NCI-H2029 (cell line): ENCODE measurements around the gene KDM6A.
"Not testable (repeated sequence)": the region's sequence is repeated elsewhere in the genome, so short reads cannot be mapped to it uniquely, and the experiment has no call there.

Experiments used
- DNase-seq: peaks from one replicate; lab custom pipeline; 2025; lab: John Stamatoyannopoulos, UW

Gene KDM6A

GRCh38 chrX:44889824-44890223 lies 16.8 kb downstream of the KDM6A start:
- DNase-seq, result no peak

DNA sequence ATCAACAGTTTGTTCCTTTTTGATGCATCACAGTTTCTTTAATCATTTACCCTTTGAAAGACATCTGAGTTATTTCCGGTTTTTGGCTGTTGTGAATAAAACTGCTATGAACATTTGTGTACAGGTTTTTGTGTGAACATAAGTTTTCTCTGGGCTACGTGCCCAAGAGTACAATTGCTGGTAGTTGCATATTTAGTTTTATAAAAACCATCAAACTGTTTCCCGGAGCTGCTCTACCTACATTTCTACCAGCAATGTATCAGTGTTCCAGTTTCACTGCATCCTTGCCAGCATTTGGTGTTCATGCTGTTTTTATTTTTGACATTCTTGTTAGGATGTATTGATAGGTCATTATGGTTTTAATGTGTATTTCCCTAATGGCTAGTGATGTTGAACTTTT lies 17.3 kb downstream of the KDM6A start:
- no peak for DNase-seq

GRCh38 chrX:44890687-44891086 lies 17.7 kb downstream of the KDM6A start:
- not testable (repeated sequence) for DNase-seq

- no peak for DNase-seq
These were observed 18.7 kb downstream of the KDM6A start for GRCh38 chrX:44891642-44892041.

- DNase-seq, result no peak
These were observed 23.8 kb downstream of the KDM6A start for GRCh38 chrX:44896876-44897186.

GRCh38 chrX:44897539-44897938 lies 24.6 kb downstream of the KDM6A start:
- no peak for DNase-seq

DNA sequence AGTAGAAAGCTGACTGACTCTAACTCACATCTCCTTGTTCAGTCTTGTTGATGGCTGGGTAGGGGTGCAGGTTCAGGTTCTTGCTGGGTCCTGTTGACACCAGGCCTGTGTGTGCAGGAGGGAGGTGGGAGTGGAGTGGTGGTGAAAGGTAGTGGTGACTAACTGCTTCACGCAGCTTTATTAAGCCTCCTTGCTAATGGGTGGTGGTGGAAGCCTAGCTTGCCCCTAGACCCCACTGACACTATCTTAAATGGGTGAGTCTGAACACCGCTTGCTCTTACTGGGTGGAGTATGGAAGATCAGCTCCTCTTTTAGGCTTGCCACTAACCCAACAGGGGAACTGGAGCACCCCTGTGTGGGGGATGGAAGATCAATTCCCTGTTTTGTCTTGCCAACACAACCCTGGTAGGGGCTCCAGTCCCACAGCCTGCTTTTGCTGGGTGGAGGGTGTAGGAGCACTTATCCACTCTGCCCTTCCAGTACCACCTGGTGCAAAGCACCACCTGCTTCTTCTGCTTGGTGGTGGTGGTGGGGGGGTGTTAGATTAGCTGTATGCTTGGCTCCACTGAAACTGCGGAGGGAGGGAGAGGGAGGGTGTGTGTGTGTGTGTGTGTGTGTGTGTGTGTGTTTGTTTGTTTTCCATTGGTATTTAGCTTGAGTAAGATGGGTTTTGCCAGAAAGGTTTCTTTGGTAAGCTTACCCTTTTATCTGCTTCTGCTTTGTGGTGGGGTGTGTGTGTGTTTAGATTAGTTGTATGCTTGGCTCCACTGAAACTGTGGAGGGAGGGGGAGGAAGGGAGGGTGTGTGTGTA lies 25.6 kb downstream of the KDM6A start:
- DNase-seq, result peak; percentile 45

- no peak for DNase-seq
These were observed 27.0 kb downstream of the KDM6A start for GRCh38 chrX:44899946-44900345.

- DNase-seq, result no peak
These were observed 30.1 kb downstream of the KDM6A start for GRCh38 chrX:44903107-44903506.

DNA sequence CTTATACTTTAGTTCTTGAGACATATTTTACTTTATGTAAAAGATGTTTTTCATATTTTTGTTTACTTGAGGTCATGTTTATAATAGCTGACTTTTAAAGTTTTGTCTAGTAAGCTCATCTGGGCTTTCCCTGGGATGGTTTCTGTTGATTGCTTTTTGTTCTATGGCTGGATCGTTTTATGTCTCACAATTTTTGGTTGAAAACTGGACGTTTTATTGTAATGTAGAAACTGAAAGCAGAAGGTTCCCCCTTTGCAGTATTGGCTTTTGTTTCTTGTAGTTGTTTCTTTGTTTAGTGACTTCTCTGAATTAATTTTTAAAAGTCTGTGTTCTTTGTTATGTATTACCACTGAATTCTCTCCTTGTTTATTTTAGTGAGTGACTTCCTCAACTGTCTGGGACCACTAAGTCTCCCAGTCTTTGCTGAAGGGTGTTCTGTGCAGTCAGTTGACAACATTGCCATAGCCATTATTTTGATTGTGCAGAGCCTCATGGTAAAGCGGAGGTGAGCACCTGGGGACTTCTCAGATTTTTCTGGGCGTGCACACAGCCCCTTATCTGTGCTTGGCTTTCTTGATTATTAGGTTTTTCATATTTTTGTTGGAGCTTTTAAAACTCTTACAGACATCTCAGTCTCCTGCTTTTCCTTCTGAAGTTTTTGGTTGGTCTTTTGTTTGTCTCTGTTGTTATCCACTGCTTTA lies 31.0 kb downstream of the KDM6A start:
- DNase-seq, result no peak

DNA sequence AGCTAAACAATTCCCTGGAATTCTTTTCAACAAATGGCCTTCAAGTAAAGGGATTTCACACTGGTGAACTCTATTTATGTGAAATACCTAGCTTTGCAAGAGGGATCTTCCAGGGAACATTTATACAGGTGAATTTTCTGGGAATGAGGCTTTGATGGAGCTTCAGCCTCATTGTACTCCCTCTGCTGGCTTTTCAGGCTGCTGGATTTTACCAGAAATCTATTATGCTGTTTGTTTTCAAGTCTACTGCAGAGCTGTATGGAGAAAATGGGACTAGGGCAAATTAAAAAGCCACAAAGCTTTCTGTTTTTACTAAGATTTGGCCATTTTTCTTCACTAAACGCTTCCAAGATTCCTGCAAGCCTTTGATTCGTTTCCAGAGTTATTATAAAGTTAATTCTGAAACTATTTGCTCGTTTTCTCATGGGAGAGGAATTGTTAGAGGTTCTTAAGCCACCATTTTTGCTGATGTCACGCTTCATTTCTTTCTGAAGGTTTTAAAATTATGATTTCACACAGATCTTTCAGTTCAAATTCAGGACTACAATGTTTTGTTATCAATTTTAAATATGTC lies 31.6 kb downstream of the KDM6A start:
- DNase-seq, result no peak

DNA sequence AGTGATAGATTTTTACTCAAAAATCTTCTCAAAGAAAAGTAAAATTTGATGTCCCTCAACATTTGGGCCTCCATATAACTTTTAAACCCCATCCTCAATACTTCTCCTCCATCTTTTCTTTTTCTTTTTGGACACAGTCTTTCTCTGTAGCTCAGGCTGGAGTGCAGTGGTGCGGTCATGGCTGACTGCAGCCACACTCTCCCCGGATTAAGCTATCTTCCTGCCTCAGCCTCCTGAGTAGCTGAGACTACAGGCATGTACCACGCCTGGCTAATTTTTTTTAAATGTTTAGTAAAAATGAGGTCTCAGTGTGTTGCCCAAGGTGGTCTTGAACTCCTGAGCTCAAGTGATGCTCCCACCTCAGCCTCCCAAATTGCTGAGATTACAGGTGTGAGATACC lies 33.1 kb downstream of the KDM6A start:
- DNase-seq, result no peak

DNA sequence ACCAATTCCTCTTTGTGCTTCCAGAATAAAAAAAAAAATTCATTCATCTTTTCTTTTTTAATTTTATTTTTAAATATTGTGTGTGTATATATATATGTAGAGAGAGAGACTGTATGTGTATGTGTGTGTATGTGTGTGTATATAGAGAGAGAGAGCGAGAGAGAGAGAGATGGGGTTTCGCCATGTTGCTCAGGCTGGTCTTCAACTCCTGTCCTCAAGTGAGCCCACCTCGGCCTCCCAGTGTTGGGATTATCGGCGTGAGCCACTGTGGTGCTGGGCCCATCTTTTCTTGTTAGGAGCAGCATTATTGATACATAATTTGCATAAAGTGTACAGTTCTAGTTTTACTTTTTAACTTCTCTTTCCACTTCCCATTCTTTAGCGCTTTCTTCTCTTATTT lies 33.6 kb downstream of the KDM6A start:
- no peak for DNase-seq

- no peak for DNase-seq
These were observed 35.2 kb downstream of the KDM6A start for GRCh38 chrX:44908153-44908552.

GRCh38 chrX:44908827-44909226 lies 35.8 kb downstream of the KDM6A start:
- peak; percentile 8 for DNase-seq

GRCh38 chrX:44910508-44910907 lies 37.5 kb downstream of the KDM6A start:
- not testable (repeated sequence) for DNase-seq

DNA sequence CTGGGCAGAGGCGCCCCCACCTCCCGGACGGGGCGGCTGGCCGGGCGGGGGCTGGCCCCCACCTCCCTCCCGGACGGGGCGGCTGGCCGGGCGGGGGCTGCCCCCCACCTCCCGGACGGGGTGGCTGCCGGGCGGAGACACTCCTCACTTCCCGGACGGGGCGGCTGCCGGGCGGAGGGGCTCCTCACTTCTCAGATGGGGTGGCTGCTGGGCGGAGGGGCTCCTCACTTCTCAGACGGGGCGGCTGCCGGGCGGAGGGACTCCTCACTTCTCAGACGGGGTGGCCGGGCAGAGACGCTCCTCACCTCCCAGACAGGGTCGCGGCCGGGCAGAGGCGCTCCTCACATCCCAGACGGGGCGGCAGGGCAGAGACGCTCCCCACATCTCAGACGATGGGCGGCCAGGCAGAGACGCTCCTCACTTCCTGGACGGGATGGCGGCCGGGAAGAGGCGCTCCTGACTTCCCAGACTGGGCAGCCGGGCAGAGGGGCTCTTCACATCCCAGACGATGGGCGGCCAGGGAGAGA lies 38.1 kb downstream of the KDM6A start:
- DNase-seq, result not testable (repeated sequence)

DNA sequence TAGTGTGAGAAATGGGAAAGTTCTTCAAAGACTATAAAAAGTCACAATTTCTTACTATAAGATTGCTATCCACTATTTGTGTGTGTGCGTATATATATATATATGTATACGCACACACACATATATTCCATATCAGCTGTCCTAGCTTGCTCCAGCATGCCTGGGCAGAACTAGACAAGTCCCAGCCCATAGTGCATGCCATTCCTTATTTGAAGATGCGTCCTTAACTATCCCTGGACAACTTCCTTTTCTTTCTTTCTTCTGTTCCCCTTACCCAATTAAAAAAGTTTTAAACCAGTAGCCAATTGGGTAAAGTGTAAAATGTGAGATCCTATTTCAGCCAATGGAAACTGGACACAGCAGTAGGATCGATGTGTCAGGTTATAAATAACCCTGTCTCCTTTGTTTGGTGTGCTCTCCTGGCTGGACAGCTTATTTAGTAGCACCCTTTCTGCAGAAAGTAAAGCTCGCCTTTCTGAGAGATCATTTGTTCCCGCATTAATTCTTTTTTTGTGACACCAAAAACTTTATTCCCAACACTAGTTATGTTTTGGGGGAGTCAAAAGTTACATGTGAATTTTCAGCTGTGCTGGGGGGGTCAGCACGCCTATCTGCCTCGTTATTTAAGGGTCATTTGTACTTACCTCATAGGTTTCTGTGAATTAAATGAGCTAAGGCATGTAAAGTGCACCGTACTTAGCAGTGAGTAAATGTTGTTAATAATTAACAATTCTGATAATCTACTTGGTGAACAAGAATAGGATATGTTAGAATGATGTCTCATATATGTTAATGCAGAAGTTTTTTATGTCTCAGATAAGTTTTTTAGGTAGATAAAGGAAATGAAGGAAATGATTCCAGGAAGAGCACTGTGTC lies 40.9 kb downstream of the KDM6A start:
- no peak for DNase-seq

DNA sequence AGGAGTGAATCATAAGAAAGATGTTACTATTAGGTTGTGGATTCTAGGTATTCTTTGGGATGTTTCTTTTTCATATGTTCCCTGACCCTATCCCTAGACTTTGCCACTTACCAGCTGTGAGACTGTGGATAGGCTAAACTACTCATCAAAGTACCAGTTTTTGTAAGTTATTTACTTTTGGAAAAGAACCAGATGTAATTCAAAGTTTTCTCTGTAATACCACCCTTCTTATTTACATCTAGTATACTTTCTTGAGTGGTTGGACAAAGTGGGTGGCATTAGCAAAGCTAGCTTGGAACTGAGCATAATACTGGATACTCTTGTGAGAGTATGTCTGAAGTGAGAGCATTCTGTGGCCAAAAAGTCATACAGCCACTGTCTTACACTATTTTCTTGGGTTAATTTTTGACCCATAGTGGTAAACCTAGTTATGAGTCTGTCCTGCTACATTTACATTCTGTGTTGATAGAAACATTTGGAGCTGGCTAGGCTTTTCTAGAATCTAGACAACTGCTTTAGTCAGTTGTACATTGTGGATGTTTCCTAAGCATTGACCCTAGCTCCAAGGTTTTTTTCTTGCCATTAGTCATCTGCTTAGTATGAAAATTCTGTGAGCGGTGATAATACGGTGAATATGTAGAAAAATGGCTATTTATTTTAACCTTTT lies 41.7 kb downstream of the KDM6A start:
- no peak for DNase-seq

- no peak for DNase-seq
These were observed 42.4 kb downstream of the KDM6A start for GRCh38 chrX:44915361-44915868.

DNA sequence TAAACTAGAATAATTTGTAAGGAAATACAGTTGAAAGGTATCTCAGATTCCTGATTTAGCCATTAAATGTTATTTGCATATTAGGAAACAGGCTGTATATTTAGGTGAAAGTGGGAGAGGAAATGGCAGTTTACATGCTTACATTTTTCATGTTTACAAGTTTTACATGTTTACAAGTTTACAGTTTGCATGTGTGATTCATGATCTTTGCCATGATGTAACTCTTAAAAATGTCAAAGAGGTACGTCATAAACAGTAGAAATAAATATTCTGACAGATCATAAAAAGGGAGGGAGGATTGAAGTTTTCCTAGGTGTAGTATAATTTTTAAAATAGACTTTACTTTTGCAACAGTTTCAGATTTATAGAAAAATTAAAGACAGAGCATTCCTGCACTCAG lies 45.7 kb downstream of the KDM6A start:
- DNase-seq, result no peak
